Left colon (tissue), 2 donors: ENCODE measurements around the gene SCFD2. TPM values are rescaled to one million over a fixed set of nuclear protein-coding genes. Genes with fewer than 3 reads are reported as not detected.

Source experiments
- ATAC-seq: fragments of 200-7000 bp; cut with Tn5 transposase; one replicate; pipeline ENCODE4 v1.9.1; 2020; ENCODE audit warnings: mild to moderate bottlenecking, moderate library complexity
- DNase-seq, 2 donors: peaks; one replicate each; pipeline ENCODE4 v3.0.0-alpha.2; 2020
- intact Hi-C, 2 donors: fragments of 100-400 bp; cut with DNase I in 1 of 2; cut with micrococcal nuclease in 1 of 2; formaldehyde crosslinking; loops; one replicate each; pipeline versions ENCODE4 v1.11.2 to v1.14.0; 2022; cut with DNase I, micrococcal nuclease
- total RNA-seq, 2 donors: library from RNA; stranded (reverse); fragmentation: NEBNext Ultra II Directional; extraction: Animal tissue kit (Norgen Biotek cat#: 25700); gene quantifications; one replicate each; pipeline ENCODE4 v1.2.1, GENCODE V29; 2021
- donor health status: DM: no; HTN: no; CAD: no.
- donor health status: DM: yes; HTN: yes; CAD: no.

The SCFD2 gene
- total RNA-seq, 2 donors from 2014 or later: 11.1 to 15.8 TPM

- DNase-seq (no peak), ATAC-seq (no peak)
- intact Hi-C loops: no loop called here
These were observed 237.0 kb downstream of the SCFD2 start for GRCh38 chr4:53128706-53129357.

DNA sequence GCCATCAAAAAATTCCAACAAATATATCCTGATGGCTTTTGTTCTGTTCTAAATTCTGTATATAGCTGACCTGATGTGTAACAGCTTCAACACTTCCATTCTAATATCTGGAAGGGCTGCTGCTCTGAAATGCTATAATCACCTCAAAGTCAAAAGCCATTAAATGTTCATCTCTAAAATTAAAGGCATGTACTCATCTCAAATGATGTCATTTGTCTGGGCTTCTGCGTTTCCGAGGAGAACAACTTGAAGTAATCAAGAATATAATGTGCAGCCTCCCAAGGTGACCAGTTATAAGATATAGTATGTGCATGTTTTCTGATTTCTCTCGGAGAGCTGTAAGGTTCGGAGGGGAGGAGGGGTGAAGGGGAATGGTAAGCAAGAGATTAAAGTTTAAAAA, 237.6 kb downstream of the SCFD2 start:
- intact Hi-C loops: no loop called here
- DNase-seq (no peak), ATAC-seq (no peak)

GRCh38 chr4:53127365-53127764, 238.5 kb downstream of the SCFD2 start:
- DNase-seq (no peak), ATAC-seq (peak; percentile 69)
- intact Hi-C loops: no loop called here

GRCh38 chr4:53126099-53126498, 239.8 kb downstream of the SCFD2 start:
- intact Hi-C loops: no loop called here
- DNase-seq (no peak), ATAC-seq (no peak)

DNA sequence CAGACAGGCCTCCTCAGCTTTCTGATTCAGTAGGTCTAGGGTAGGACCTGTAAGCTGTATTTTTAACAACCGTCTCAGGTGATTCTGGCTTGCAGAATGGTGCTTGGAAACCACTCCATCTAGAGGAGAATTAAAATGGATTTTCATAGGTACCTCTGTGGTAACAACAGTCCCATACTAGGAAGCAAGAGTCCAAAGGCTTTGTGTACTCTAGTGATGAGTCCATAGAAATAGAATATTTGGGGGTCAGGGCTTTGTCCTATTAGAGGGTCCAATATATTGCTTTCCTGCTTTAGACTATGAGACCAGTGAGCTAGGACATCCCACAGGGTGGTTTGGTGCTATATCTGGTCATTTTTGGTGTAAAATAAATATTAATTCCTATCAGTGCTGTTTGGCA, 242.0 kb downstream of the SCFD2 start:
- intact Hi-C loops: no loop called here
- DNase-seq (no peak), ATAC-seq (no peak)

GRCh38 chr4:53123171-53123570, 242.7 kb downstream of the SCFD2 start:
- intact Hi-C loops: no loop called here
- DNase-seq: no peak
- peak; percentile 36 for ATAC-seq

DNA sequence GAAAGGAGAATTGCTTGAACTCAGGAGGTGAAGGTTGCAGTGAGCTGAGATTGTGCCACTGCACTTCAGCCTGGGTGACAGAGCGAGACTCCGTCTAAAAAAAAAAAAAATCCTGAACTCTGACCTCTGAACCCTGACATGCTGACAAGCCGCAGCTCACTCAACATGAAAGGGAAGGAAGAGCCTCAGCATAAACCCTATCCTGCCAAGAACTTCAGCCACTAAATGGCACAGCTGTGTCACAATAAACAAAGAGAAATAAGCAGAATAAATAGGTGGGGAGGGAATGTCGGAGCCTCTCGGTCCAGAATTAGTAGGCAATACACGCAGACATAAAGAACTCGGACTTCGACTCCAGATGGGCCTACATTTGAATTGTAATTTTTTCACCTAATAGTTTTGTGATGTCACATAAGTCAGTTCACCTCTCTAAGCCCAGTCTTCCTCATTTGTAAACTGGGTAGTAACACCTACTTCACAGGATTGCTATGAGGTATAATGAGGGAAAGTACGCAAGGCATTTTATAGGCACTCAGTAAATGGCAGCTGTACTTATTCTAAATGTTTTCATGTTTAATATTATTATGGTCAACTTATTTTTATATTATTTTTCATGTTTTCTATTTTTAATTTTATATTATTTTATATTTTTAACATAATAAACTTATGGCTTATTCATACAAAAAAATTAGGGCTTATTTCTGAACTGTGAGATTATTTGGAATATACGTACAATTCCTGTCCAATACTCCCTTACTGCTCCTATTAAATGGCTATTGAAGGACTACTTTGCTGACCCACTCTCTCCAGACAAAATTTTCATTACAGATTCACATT, 243.4 kb downstream of the SCFD2 start:
- intact Hi-C loops: no loop called here
- no peak for DNase-seq
- peak; percentile 79 for ATAC-seq

DNA sequence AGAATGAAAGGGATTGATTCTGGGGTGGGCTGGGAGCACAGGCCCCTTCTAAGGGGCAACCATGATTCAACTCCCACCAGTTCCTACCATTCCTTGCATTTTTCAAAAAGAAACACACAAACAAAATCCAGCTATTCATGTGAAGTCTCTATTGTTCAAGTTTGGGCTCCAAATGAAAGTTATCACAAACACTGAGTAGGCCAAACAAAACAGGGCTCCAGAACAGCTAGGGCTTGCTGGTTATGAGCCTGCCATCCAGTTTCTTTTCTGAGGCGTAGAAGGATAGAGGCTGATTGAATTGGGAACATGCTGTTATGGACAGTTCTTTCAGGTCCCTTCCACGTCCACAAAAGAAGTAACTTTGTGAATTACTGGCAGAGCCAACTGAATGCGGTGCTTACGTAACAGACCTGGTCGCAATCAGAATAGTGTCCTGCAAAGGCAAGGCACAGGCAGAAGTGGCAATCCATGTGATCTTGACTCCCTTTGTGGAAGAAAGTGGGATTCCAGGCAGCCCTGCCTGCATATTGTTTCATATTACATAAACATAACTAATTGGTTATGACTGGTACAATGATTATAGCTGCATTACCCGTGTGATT, 244.5 kb downstream of the SCFD2 start:
- intact Hi-C loops: no loop called here
- DNase-seq (no peak), ATAC-seq (no peak)

GRCh38 chr4:53120778-53121177, 245.1 kb downstream of the SCFD2 start:
- intact Hi-C loops: no loop called here
- DNase-seq (no peak), ATAC-seq (no peak)

- intact Hi-C loops: no loop called here
- ATAC-seq (peak; percentile 51), DNase-seq (no peak)
These were observed 246.2 kb downstream of the SCFD2 start for GRCh38 chr4:53119680-53120079.

DNA sequence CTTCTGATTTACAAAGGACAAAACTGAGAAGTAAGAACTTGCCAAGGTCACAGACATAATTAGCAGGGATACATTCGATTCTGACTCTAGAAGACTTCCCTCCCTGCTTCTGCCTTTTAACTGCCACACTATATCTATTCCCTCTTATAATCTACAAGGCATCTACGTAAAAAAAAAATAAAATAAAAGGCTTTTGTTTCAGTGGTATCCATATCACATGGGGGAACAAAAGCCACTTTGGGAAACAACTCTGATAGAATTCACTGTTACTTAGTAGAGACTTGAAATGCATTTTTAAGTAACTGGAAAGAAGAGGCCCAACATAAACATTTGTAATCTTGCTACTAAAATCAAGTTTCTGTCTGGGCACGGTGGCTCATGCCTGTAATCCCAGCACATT, 247.2 kb downstream of the SCFD2 start:
- DNase-seq (no peak), ATAC-seq (no peak)
- intact Hi-C loops: no loop called here

GRCh38 chr4:53116954-53117353, 248.9 kb downstream of the SCFD2 start:
- intact Hi-C loops: no loop called here

GRCh38 chr4:53113431-53114225, 252.2 kb downstream of the SCFD2 start:
- no peak for DNase-seq
- ATAC-seq: no peak
- intact Hi-C loops: no loop called here

More at GRCh38 chr4:53116954-53117353, 248.9 kb downstream of the SCFD2 start:
- ATAC-seq (no peak), DNase-seq (no peak)

GRCh38 chr4:53105313-53105712, 260.5 kb downstream of the SCFD2 start:
- ATAC-seq (no peak), DNase-seq (no peak)
- intact Hi-C loops: no loop called here

DNA sequence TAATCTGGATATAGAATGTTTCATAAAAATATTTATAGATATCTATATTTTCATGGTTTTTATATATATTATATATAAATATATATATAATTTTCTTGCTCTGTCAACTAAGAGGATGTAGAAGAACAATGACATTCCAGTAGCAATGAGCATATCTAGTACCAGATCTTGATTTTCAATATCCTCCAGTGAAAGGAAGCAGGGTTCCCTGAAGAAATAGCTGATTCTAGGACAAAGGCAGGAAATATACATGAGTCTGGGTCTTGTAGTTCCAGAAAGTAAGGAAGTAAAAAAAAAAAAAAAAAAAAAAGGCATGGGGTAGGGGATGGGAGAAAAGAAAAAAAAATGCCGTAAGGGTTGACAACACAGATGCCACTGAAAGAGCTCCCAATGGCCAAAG, 262.4 kb downstream of the SCFD2 start:
- no peak for DNase-seq
- intact Hi-C loops: no loop called here
- ATAC-seq: no peak

DNA sequence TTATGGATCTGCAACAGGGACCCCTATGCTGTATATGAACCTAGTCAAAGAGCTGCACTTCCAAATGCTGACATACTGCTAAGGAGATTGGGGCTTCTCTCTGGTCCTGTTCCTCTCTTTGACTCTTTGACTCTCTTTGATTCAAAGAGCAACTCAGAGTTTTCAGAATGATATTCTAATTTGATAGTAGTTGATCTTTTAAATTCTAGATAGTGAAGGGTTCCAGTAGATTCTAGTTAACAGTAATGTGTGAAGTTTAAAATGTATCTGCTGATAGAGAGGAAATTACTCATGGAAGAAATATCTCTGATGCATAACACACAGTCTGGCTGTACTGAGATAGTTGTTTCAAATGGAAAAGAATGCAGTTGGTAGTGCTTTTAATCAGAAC, 264.7 kb downstream of the SCFD2 start:
- DNase-seq (no peak), ATAC-seq (no peak)
- intact Hi-C loops: no loop called here

DNA sequence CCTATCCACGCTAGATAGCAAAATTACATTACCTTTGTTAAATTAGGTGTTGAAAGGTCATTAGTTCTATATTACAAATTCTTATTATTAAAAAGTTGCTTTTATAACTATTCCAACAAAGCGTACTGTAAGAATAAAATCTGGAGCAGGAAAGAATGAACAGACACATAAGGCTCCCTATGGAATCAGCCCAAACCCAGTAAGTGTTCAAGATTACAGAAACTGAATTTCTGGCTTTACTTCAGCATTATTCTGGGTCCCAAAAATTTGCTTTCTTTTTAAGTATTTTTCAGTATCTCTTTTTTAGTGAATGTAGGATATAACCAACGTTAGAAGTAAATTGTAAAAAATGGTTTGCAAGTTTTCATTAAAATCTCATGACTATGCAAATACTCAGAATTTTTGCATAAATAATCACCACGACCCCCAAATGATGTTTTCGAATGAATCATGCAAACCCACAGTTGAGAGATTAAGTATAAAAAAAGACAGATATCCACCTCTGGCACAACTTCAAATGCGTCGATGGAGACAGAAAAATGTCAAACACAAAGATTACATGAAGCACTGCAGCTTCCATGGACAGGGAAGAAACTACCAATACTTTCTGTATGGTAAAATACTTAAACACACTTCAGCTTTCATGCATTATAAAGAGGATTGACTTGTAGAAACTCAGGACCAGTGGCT, 265.2 kb downstream of the SCFD2 start:
- intact Hi-C loops: no loop called here
- ATAC-seq: no peak
- no peak for DNase-seq

DNA sequence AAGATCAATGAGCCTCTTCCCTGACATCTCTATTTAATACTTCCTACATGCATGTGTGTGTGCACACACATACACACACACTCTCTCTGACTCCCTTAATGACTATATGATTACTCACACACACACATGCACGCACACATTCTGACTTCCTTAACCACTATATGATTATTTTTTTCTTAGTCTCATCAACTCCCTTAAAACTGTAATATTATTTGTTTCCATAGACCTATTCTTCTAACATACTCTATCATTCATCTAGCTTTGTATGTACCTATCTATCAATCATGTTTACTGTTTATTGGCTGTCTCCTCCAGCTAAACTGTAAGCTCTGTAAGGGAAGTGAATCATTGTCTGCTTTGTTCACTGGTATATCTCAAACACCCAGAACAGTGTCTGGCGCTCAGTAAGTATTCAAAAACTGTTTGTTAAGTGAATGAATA, 267.2 kb downstream of the SCFD2 start:
- intact Hi-C loops: no loop called here
- ATAC-seq (no peak), DNase-seq (no peak)

DNA sequence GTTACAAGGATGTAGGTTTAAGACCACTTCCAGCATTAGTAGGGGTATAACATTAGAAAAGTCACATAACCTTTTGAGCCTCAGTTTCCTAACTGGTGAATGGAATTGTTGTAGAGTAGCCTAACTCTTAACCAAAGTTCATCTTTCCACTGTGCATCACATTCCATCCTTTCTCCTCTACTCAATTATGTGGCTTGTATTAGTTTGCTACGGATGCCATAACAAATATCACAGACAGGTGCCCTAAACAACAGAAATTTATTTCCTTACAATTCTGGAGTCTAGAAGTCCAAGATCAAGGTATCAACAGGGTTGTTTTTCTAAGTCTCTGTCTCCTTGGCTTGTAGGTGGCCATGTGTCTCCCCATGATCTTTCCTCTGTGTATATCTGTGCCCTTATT, 271.8 kb downstream of the SCFD2 start:
- intact Hi-C loops: no loop called here
- no peak for ATAC-seq
- no peak for DNase-seq
